H9 (cell line): ENCODE results near the gene TCF7L2. TPM values are rescaled to one million over a fixed set of nuclear protein-coding genes. Genes with fewer than 3 reads are reported as not detected.

Source experiments
- DNase-seq: peaks from one replicate; pipeline ENCODE4 v3.0.0-alpha.2; 2017
- H2AFZ ChIP-seq: one replicate; pipeline ENCODE4 v1.6.1; 2013; ENCODE audit warnings: mild to moderate bottlenecking, low read length, control low read depth, moderate library complexity
- H2AK5ac ChIP-seq: 2 replicates; pipeline ENCODE4 v1.6.1; 2013; ENCODE audit warnings: low read length, control low read depth, mixed read lengths; ENCODE audit not compliant: insufficient read length
- H2BK120ac ChIP-seq: one replicate; pipeline ENCODE4 v1.6.1; 2013; ENCODE audit warnings: low read depth, mild to moderate bottlenecking, low read length, control low read depth, inconsistent platforms; ENCODE audit not compliant: poor library complexity, severe bottlenecking
- H2BK12ac ChIP-seq: 2 replicates; pipeline ENCODE4 v1.6.1; 2013; ENCODE audit warnings: low read length, control low read depth, mixed read lengths, low read depth; ENCODE audit not compliant: insufficient read length
- H2BK15ac ChIP-seq: 2 replicates; pipeline ENCODE4 v1.6.1; 2013; ENCODE audit warnings: low read depth, low read length, control low read depth
- H2BK20ac ChIP-seq: one replicate; pipeline ENCODE4 v1.6.1; 2013; ENCODE audit warnings: low read depth, mild to moderate bottlenecking, low read length, control low read depth, inconsistent platforms; ENCODE audit not compliant: poor library complexity, severe bottlenecking
- H2BK5ac ChIP-seq: 2 replicates; pipeline ENCODE4 v1.6.1; 2013; ENCODE audit warnings: low read length, control low read depth, mixed read lengths; ENCODE audit not compliant: insufficient read length
- H3K14ac ChIP-seq: 2 replicates; pipeline ENCODE4 v1.6.1; 2013; ENCODE audit warnings: low read length, control low read depth; ENCODE audit not compliant: insufficient read depth
- H3K18ac ChIP-seq: 2 replicates; pipeline ENCODE4 v1.6.1; 2013; ENCODE audit warnings: low read depth, mild to moderate bottlenecking, mixed read lengths, low read length, control low read depth; ENCODE audit not compliant: insufficient read length
- H3K23ac ChIP-seq: 2 replicates; pipeline ENCODE4 v1.6.1; 2013; ENCODE audit warnings: low read length, control low read depth, mixed read lengths, low read depth; ENCODE audit not compliant: insufficient read length
- H3K23me2 ChIP-seq: 2 replicates; pipeline ENCODE4 v1.6.1; 2013; ENCODE audit warnings: low read depth, mild to moderate bottlenecking, mixed read lengths, low read length, control low read depth; ENCODE audit not compliant: insufficient read length, poor library complexity, severe bottlenecking
- H3K27ac ChIP-seq: 2 replicates; pipeline ENCODE4 v1.5.1; 2013; ENCODE audit warnings: low read length, control low read depth, mixed read lengths, low read depth; ENCODE audit not compliant: insufficient read length
- H3K27me3 ChIP-seq: 2 replicates; pipeline ENCODE4 v1.6.1; 2013; ENCODE audit warnings: low read length, control low read depth, inconsistent platforms; ENCODE audit not compliant: insufficient read depth
- H3K4ac ChIP-seq: 2 replicates; pipeline ENCODE4 v1.6.1; 2013; ENCODE audit warnings: low read depth, mild to moderate bottlenecking, control low read depth, inconsistent platforms, low read length, moderate library complexity
- H3K4me1 ChIP-seq: 2 replicates; pipeline ENCODE4 v1.6.1; 2013; ENCODE audit warnings: low read length, control low read depth, inconsistent platforms; ENCODE audit not compliant: insufficient read depth
- H3K4me2 ChIP-seq: 2 replicates; pipeline ENCODE4 v1.6.1; 2013; ENCODE audit warnings: low read length, control low read depth, mixed read lengths; ENCODE audit not compliant: insufficient read length, insufficient read depth
- H3K56ac ChIP-seq: 2 replicates; pipeline ENCODE4 v1.6.1; 2013; ENCODE audit warnings: low read depth, mild to moderate bottlenecking, mixed read lengths, low read length, control low read depth; ENCODE audit not compliant: insufficient read length
- H3K79me1 ChIP-seq: 2 replicates; pipeline ENCODE4 v1.6.1; 2013; ENCODE audit warnings: low read depth, mild to moderate bottlenecking, moderate library complexity, low read length, control low read depth, inconsistent platforms; ENCODE audit not compliant: insufficient read depth, poor library complexity, severe bottlenecking
- H3K79me2 ChIP-seq: 2 replicates; pipeline ENCODE4 v1.6.1; 2013; ENCODE audit warnings: low read length, control low read depth, inconsistent platforms; ENCODE audit not compliant: insufficient read depth
- H3K9ac ChIP-seq: 2 replicates; pipeline ENCODE4 v1.6.1; 2013; ENCODE audit warnings: low read length, control low read depth, mixed read lengths; ENCODE audit not compliant: insufficient read length; ENCODE audit errors: extremely low read depth
- H3K9me3 ChIP-seq: one replicate; pipeline ENCODE4 v1.6.1; 2013; ENCODE audit warnings: low read depth, low read length, inconsistent platforms; ENCODE audit not compliant: control insufficient read depth
- H3T11ph ChIP-seq: one replicate; pipeline ENCODE4 v1.6.1; 2013; ENCODE audit warnings: mild to moderate bottlenecking, low read length, control low read depth, inconsistent platforms
- H4K20me1 ChIP-seq: one replicate; pipeline ENCODE4 v1.6.1; 2013; ENCODE audit not compliant: control insufficient read depth, insufficient read length, insufficient read depth
- H4K5ac ChIP-seq: 2 replicates; pipeline ENCODE4 v1.6.1; 2013; ENCODE audit warnings: low read depth, mild to moderate bottlenecking, mixed read lengths, low read length, control low read depth; ENCODE audit not compliant: insufficient read length
- H4K8ac ChIP-seq: replicated peaks from 2 replicates; pipeline ENCODE4 v1.6.1; 2013; ENCODE audit warnings: low read length, control low read depth, mixed read lengths, low read depth; ENCODE audit not compliant: insufficient read length
- H4K91ac ChIP-seq: 2 replicates; pipeline ENCODE4 v1.6.1; 2013; ENCODE audit warnings: low read depth, mild to moderate bottlenecking, moderate library complexity, mixed read lengths, low read length, control low read depth; ENCODE audit not compliant: insufficient read length
- H3K27ac Mint-ChIP-seq, 3 experiments: 2 replicates in 2 of 3; 3 replicates in 1 of 3; pipeline ENCODE4 v1.8.0; 2020 to 2021; ENCODE audit warnings: mixed read lengths in 3 of 3, mild to moderate bottlenecking in 1 of 3, moderate library complexity in 1 of 3
- H3K27me3 Mint-ChIP-seq: 2 replicates; pipeline ENCODE4 v1.8.0; 2021; ENCODE audit warnings: low read depth, mild to moderate bottlenecking, moderate library complexity, mixed read lengths
- H3K36me3 Mint-ChIP-seq, 3 experiments: 2 replicates in 2 of 3; 3 replicates in 1 of 3; pipeline ENCODE4 v1.8.0; 2020 to 2021; ENCODE audit warnings: low read depth in 3 of 3, mixed read lengths in 3 of 3; ENCODE audit not compliant: insufficient read depth in 1 of 3
- H3K4me1 Mint-ChIP-seq, 2 experiments: 2 replicates each; pipeline ENCODE4 v1.8.0; 2020; ENCODE audit warnings: mixed read lengths in 2 of 2
- H3K4me3 Mint-ChIP-seq, 2 experiments: 2 replicates in 1 of 2; 3 replicates in 1 of 2; pipeline ENCODE4 v1.8.0; 2020 to 2021; ENCODE audit warnings: mild to moderate bottlenecking in 2 of 2, mixed read lengths in 2 of 2, moderate library complexity in 1 of 2
- H3K9me3 Mint-ChIP-seq, 2 experiments: 2 replicates in 1 of 2; 3 replicates in 1 of 2; pipeline ENCODE4 v1.8.0; 2020; ENCODE audit warnings: mild to moderate bottlenecking in 2 of 2, mixed read lengths in 2 of 2, moderate library complexity in 1 of 2
- WGBS: extraction: QIAGEN DNeasy Blood & Tissue Kit; methylation state at CpG from one replicate; pipeline ENCODE4 v1.1.7; 2013; ENCODE audit warnings: missing lambda C conversion rate, low lambda C conversion rate, mixed read lengths; ENCODE audit not compliant: insufficient read length; ENCODE audit errors: extremely low coverage; 5-methylcytosine and 5-hydroxymethylcytosine counted together
- total RNA-seq: library from RNA; stranded (reverse); gene quantifications from 2 replicates; pipeline ENCODE4 v1.2.1, GENCODE V29; 2021
- TF ChIP-seq, protein P1 (sequence below): fragments of 200-600 bp; sonication (generic); conservative IDR thresholded peaks from 3 replicates; pipeline ENCODE4 v1.8.0; 2021; ENCODE audit warnings: antibody characterized with exemption, mild to moderate bottlenecking

TCF7L2 gene
- total RNA-seq, 1 experiment from 2014 or later, result 71.1 TPM

DNA sequence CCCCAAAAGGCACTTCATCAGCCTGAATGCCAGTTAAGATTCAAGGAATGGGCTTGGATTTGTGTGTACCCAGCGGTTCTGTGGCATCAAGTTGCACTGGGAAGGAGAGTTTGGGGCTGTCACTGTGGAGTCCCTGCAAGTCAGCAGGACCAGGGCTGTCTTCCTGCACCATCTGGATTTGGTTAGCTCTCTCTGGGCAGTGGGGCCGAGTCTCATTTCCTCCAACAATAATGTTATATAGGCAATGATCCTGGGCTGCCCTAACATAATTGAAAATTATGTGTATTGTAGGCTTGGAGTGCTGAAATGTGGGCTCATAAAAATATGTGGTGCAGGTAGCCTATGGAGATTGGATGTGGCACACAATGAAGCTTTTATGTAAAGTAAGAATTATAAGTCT, 87.2 kb downstream of the TCF7L2 start:
- TF ChIP-seq, protein P1, sequence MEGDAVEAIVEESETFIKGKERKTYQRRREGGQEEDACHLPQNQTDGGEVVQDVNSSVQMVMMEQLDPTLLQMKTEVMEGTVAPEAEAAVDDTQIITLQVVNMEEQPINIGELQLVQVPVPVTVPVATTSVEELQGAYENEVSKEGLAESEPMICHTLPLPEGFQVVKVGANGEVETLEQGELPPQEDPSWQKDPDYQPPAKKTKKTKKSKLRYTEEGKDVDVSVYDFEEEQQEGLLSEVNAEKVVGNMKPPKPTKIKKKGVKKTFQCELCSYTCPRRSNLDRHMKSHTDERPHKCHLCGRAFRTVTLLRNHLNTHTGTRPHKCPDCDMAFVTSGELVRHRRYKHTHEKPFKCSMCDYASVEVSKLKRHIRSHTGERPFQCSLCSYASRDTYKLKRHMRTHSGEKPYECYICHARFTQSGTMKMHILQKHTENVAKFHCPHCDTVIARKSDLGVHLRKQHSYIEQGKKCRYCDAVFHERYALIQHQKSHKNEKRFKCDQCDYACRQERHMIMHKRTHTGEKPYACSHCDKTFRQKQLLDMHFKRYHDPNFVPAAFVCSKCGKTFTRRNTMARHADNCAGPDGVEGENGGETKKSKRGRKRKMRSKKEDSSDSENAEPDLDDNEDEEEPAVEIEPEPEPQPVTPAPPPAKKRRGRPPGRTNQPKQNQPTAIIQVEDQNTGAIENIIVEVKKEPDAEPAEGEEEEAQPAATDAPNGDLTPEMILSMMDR, result no peak
- no peak overlapping the region for H2BK5ac ChIP-seq
- peaks cover 15% of the 10 kb centered on the region for H3K79me1 ChIP-seq
- no peak overlapping the region for H3T11ph ChIP-seq
- no CpG with 5 or more reads among the region's 2 CpGs for WGBS
- no peak overlapping the region for H2BK120ac ChIP-seq
- peaks cover 30% of the 10 kb centered on the region; the same call in 1 of the 2 replicates for H3K79me2 ChIP-seq
- Mint-ChIP-seq H3K27me3 (no peaks in the 10 kb centered on the region), H3K4me3 (no peak overlapping the region), H3K36me3 (peaks cover 4 to 35% (median 35%) of the 10 kb centered on the region in 3 experiments; a peak in 6 of 7 replicates), H3K4me1 (peaks cover 35 to 45% of the 10 kb centered on the region in 2 experiments), H3K9me3 (no peaks in the 10 kb centered on the region), H3K27ac (no peak overlapping the region)
- H3K56ac ChIP-seq, result no peak overlapping the region
- H4K20me1 ChIP-seq, result peaks cover 2% of the 10 kb centered on the region
- H3K23ac ChIP-seq, result no peak overlapping the region
- H3K4me2 ChIP-seq, result no peak overlapping the region
- H4K5ac ChIP-seq, result no peak overlapping the region
- no peak overlapping the region for H3K18ac ChIP-seq
- no peak for DNase-seq
- H3K27me3 ChIP-seq, result no peaks in the 10 kb centered on the region
- H3K4ac ChIP-seq, result no peak overlapping the region
- no peak overlapping the region for H4K91ac ChIP-seq
- H3K4me1 ChIP-seq, result peaks cover under 1% of the 10 kb centered on the region; the same call in 1 of the 2 replicates
- H3K9me3 ChIP-seq, result no peaks in the 10 kb centered on the region
- H3K14ac ChIP-seq, result no peak overlapping the region
- no peak overlapping the region for H3K9ac ChIP-seq
- H2BK12ac ChIP-seq, result no peak overlapping the region
- no peak overlapping the region for H4K8ac ChIP-seq
- no peak overlapping the region for H2AFZ ChIP-seq
- H3K27ac ChIP-seq, result no peak overlapping the region
- H3K23me2 ChIP-seq, result no peaks in the 10 kb centered on the region
- no peak overlapping the region for H2BK20ac ChIP-seq
- H2AK5ac ChIP-seq, result no peak overlapping the region
- H2BK15ac ChIP-seq, result no peak overlapping the region
